ENCODE results near the gene TBC1D1.

Gene TBC1D1

GRCh38 chr4:38161208-38162113, 270.6 kb downstream of the TBC1D1 start:
- H3K4me1 ChIP-seq (ENCODE audit: control insufficient read depth, insufficient read depth, low read length), result peaks cover 9% of the 10 kb centered on the region

GRCh38 chr4:38162240-38162784, 271.4 kb downstream of the TBC1D1 start:
- no peaks in the 10 kb centered on the region for H3K27me3 ChIP-seq (ENCODE audit: control insufficient read depth, insufficient read depth, low read length)
- H3K9ac ChIP-seq (ENCODE audit: low read depth, low read length), result no peak overlapping the region
- peaks cover 9% of the 10 kb centered on the region for H3K4me1 ChIP-seq (ENCODE audit: control insufficient read depth, insufficient read depth, low read length)
- H3K4me3 ChIP-seq (ENCODE audit: low read depth, low read length), result no peak overlapping the region
- H3K9me3 ChIP-seq (ENCODE audit: control insufficient read depth, insufficient read depth, low read length), result no peaks in the 10 kb centered on the region
- H3K36me3 ChIP-seq (ENCODE audit: control insufficient read depth, insufficient read depth, low read length), result no peaks in the 10 kb centered on the region

More at GRCh38 chr4:38161208-38162113, 270.6 kb downstream of the TBC1D1 start:
- no peaks in the 10 kb centered on the region for H3K9me3 ChIP-seq (ENCODE audit: control insufficient read depth, insufficient read depth, low read length)
- H3K27me3 ChIP-seq (ENCODE audit: control insufficient read depth, insufficient read depth, low read length), result no peaks in the 10 kb centered on the region
- H3K4me3 ChIP-seq (ENCODE audit: low read depth, low read length), result no peak overlapping the region
- no peak overlapping the region for H3K9ac ChIP-seq (ENCODE audit: low read depth, low read length)
- H3K36me3 ChIP-seq (ENCODE audit: control insufficient read depth, insufficient read depth, low read length), result no peaks in the 10 kb centered on the region

GRCh38 chr4:38163216-38164006, 272.5 kb downstream of the TBC1D1 start:
- no peak overlapping the region for H3K4me3 ChIP-seq (ENCODE audit: low read depth, low read length)
- H3K9ac ChIP-seq (ENCODE audit: low read depth, low read length), result no peak overlapping the region
- no peaks in the 10 kb centered on the region for H3K36me3 ChIP-seq (ENCODE audit: control insufficient read depth, insufficient read depth, low read length)
- peaks cover 9% of the 10 kb centered on the region for H3K4me1 ChIP-seq (ENCODE audit: control insufficient read depth, insufficient read depth, low read length)
- H3K27me3 ChIP-seq (ENCODE audit: control insufficient read depth, insufficient read depth, low read length), result no peaks in the 10 kb centered on the region
- no peaks in the 10 kb centered on the region for H3K9me3 ChIP-seq (ENCODE audit: control insufficient read depth, insufficient read depth, low read length)

- Histone ChIP-seq H3K4me1 (ENCODE audit: control insufficient read depth, insufficient read depth, low read length) (peaks cover 9% of the 10 kb centered on the region), H3K27me3 (ENCODE audit: control insufficient read depth, insufficient read depth, low read length) (no peaks in the 10 kb centered on the region), H3K36me3 (ENCODE audit: control insufficient read depth, insufficient read depth, low read length) (no peaks in the 10 kb centered on the region), H3K4me3 (ENCODE audit: low read depth, low read length) (no peak overlapping the region), H3K9ac (ENCODE audit: low read depth, low read length) (no peak overlapping the region), H3K9me3 (ENCODE audit: control insufficient read depth, insufficient read depth, low read length) (no peaks in the 10 kb centered on the region)
Observed at GRCh38 chr4:38164346-38164745, 273.5 kb downstream of the TBC1D1 start.

- no peaks in the 10 kb centered on the region for H3K36me3 ChIP-seq (ENCODE audit: control insufficient read depth, insufficient read depth, low read length)
- no peaks in the 10 kb centered on the region for H3K9me3 ChIP-seq (ENCODE audit: control insufficient read depth, insufficient read depth, low read length)
- H3K9ac ChIP-seq (ENCODE audit: low read depth, low read length), result no peak overlapping the region
- H3K4me1 ChIP-seq (ENCODE audit: control insufficient read depth, insufficient read depth, low read length), result no peaks in the 10 kb centered on the region
- H3K4me3 ChIP-seq (ENCODE audit: low read depth, low read length), result no peak overlapping the region
- no peaks in the 10 kb centered on the region for H3K27me3 ChIP-seq (ENCODE audit: control insufficient read depth, insufficient read depth, low read length)
Observed at GRCh38 chr4:38166082-38166481, 275.2 kb downstream of the TBC1D1 start.

- Histone ChIP-seq H3K4me3 (ENCODE audit: low read depth, low read length) (no peak overlapping the region), H3K9ac (ENCODE audit: low read depth, low read length) (no peak overlapping the region), H3K27me3 (ENCODE audit: control insufficient read depth, insufficient read depth, low read length) (no peaks in the 10 kb centered on the region), H3K4me1 (ENCODE audit: control insufficient read depth, insufficient read depth, low read length) (no peaks in the 10 kb centered on the region), H3K36me3 (ENCODE audit: control insufficient read depth, insufficient read depth, low read length) (no peaks in the 10 kb centered on the region), H3K9me3 (ENCODE audit: control insufficient read depth, insufficient read depth, low read length) (no peaks in the 10 kb centered on the region)
Observed at GRCh38 chr4:38166768-38167167, 275.9 kb downstream of the TBC1D1 start.

GRCh38 chr4:38167973-38168372, 277.1 kb downstream of the TBC1D1 start:
- no peaks in the 10 kb centered on the region for H3K9me3 ChIP-seq (ENCODE audit: control insufficient read depth, insufficient read depth, low read length)
- no peak overlapping the region for H3K4me3 ChIP-seq (ENCODE audit: low read depth, low read length)
- H3K36me3 ChIP-seq (ENCODE audit: control insufficient read depth, insufficient read depth, low read length), result no peaks in the 10 kb centered on the region
- no peaks in the 10 kb centered on the region for H3K27me3 ChIP-seq (ENCODE audit: control insufficient read depth, insufficient read depth, low read length)
- H3K4me1 ChIP-seq (ENCODE audit: control insufficient read depth, insufficient read depth, low read length), result no peaks in the 10 kb centered on the region
- H3K9ac ChIP-seq (ENCODE audit: low read depth, low read length), result no peak overlapping the region

- Histone ChIP-seq H3K27me3 (ENCODE audit: control insufficient read depth, insufficient read depth, low read length) (no peaks in the 10 kb centered on the region), H3K4me1 (ENCODE audit: control insufficient read depth, insufficient read depth, low read length) (no peaks in the 10 kb centered on the region), H3K9me3 (ENCODE audit: control insufficient read depth, insufficient read depth, low read length) (no peaks in the 10 kb centered on the region), H3K9ac (ENCODE audit: low read depth, low read length) (no peak overlapping the region), H3K4me3 (ENCODE audit: low read depth, low read length) (no peak overlapping the region), H3K36me3 (ENCODE audit: control insufficient read depth, insufficient read depth, low read length) (no peaks in the 10 kb centered on the region)
Observed at GRCh38 chr4:38169524-38169923, 278.6 kb downstream of the TBC1D1 start.

GRCh38 chr4:38170338-38171169, 279.7 kb downstream of the TBC1D1 start:
- Histone ChIP-seq H3K4me3 (ENCODE audit: low read depth, low read length) (no peak overlapping the region), H3K36me3 (ENCODE audit: control insufficient read depth, insufficient read depth, low read length) (no peaks in the 10 kb centered on the region), H3K27me3 (ENCODE audit: control insufficient read depth, insufficient read depth, low read length) (no peaks in the 10 kb centered on the region), H3K9me3 (ENCODE audit: control insufficient read depth, insufficient read depth, low read length) (no peaks in the 10 kb centered on the region), H3K9ac (ENCODE audit: low read depth, low read length) (no peak overlapping the region), H3K4me1 (ENCODE audit: control insufficient read depth, insufficient read depth, low read length) (no peaks in the 10 kb centered on the region)

GRCh38 chr4:38172078-38172477, 281.2 kb downstream of the TBC1D1 start:
- no peak overlapping the region for H3K9ac ChIP-seq (ENCODE audit: low read depth, low read length)
- no peaks in the 10 kb centered on the region for H3K9me3 ChIP-seq (ENCODE audit: control insufficient read depth, insufficient read depth, low read length)

GRCh38 chr4:38173935-38174518, 283.1 kb downstream of the TBC1D1 start:
- Histone ChIP-seq H3K4me3 (ENCODE audit: low read depth, low read length) (no peak overlapping the region), H3K9ac (ENCODE audit: low read depth, low read length) (no peak overlapping the region), H3K36me3 (ENCODE audit: control insufficient read depth, insufficient read depth, low read length) (no peaks in the 10 kb centered on the region), H3K9me3 (ENCODE audit: control insufficient read depth, insufficient read depth, low read length) (no peaks in the 10 kb centered on the region), H3K4me1 (ENCODE audit: control insufficient read depth, insufficient read depth, low read length) (no peaks in the 10 kb centered on the region), H3K27me3 (ENCODE audit: control insufficient read depth, insufficient read depth, low read length) (no peaks in the 10 kb centered on the region)

More at GRCh38 chr4:38172078-38172477, 281.2 kb downstream of the TBC1D1 start:
- H3K27me3 ChIP-seq (ENCODE audit: control insufficient read depth, insufficient read depth, low read length), result no peaks in the 10 kb centered on the region
- H3K36me3 ChIP-seq (ENCODE audit: control insufficient read depth, insufficient read depth, low read length), result no peaks in the 10 kb centered on the region
- H3K4me1 ChIP-seq (ENCODE audit: control insufficient read depth, insufficient read depth, low read length), result no peaks in the 10 kb centered on the region
- no peak overlapping the region for H3K4me3 ChIP-seq (ENCODE audit: low read depth, low read length)

Measured in iPS-15b (cell line).